ENCODE results near the gene DDX51. TPM values are rescaled to one million over a fixed set of nuclear protein-coding genes. Genes with fewer than 3 reads are reported as not detected.
"Not testable (repeated sequence)": the region's sequence is repeated elsewhere in the genome, so short reads cannot be mapped to it uniquely, and the experiment has no call there.

The DDX51 gene
- total RNA-seq, 2 experiments from 2014 or later = 19.2 to 31.4 TPM

DNA sequence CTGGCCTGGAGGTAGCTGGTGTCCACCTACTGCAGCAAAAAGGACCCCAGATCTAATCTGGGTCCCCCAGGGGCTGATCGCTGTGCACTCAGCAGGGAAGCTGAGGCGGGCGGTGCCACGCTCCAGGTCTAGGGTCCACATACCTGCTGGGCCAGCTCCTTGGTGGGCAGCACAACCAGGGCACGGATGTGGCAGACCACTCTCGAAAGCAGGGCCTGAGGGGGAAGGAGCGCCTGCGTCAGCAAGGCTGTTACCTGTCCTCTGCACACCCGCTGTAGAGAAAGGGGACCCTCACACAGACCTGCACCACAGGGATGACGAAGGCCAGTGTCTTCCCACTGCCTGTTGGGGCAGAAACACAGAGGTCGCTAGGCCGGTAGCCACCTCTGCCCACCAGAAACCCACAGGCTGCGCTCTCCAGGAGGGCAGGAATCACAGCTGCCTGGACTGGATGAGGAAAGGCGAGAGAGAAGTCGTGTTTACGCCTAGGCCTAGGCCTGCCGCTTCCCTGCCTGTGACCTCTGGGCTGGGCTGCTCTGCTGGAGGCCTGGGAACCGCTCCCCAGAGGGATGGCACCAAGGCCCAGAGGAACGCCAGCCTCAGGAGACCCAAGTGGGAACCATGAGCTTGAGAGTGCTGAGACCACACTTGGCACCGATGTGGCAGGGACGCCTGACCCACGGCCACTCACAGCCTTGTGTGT is 2.0 kb downstream of the DDX51 start:
- Mint-ChIP-seq H3K27me3 (no peaks in the 10 kb centered on the region), H3K9me3 (ENCODE audit: low read depth) (no peaks in the 10 kb centered on the region), H3K27ac (no peak overlapping the region), H3K36me3 (ENCODE audit: low read depth) (peaks cover 36% of the 10 kb centered on the region), H3K4me3 (peak overlapping the region; percentile 88), H3K4me1 (peaks cover 32% of the 10 kb centered on the region)
- intact Hi-C loops (cut with DNase I, micrococcal nuclease) = loop anchor here in 1 of 2 experiments (5.0 to 10.0 kb wide), 3 partner anchors 350 to 1270 kb away; partner anchors contain the start of genes FBRSL1, PGAM5 and RAN
- ChIA-PET CTCF (no interaction called here), POLR2A (interaction anchor here (0.9 kb wide), 1 partner anchor 12 kb away, joined by 3 read pairs; no protein-coding TSS in a partner anchor)
- ATAC-seq = no peak
- DNase-seq = no peak

DNA sequence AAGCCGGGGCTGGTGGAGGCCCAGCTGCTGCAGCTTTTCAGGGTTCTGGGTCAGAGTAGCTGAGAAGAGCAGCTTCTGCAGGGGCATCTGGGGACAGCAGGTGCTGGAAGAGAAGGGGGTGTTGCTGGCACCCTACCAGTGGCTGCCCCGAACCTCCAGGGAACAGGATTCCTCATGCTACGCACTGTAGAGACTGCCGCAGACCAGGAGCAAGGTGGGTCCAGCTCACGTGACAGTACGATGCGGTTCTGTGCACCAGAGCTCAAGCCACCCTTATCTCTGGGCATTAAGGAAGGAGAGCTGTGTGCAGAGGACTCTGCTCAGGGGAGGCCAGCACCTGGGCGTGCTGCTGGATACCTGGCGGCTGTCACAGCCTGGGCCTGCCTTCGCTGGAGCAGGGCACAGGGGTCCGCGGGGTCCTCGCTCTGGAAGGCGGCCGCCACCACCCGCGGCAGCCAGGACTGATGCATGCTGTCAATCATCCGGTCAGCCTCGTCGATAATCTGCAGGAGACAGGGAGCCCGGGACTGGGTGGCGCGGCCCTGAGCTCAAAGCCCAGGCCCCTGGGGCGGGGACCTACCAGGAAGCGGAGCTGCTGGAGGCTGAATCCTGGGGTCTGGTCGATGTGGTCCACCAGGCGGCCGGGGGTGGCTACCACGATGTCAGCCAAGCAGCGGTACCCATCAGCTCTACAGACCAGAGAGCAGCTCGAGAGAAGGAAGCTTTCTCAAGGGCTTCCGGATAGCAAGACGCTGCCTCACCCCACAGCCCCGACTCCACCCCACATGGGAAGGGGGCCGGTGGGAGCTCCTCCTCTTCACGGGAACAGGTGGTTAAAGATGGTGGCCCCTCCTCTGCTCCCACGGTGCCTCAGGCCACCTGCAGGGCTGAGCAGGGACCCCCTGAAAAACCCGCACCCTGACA is 2.9 kb downstream of the DDX51 start:
- DNase-seq (no peak), ATAC-seq (no peak)
- Mint-ChIP-seq H3K27ac (no peak overlapping the region), H3K9me3 (ENCODE audit: low read depth) (no peaks in the 10 kb centered on the region), H3K36me3 (ENCODE audit: low read depth) (peaks cover 34% of the 10 kb centered on the region), H3K4me1 (peaks cover 30% of the 10 kb centered on the region), H3K4me3 (no peak overlapping the region), H3K27me3 (no peaks in the 10 kb centered on the region)
- intact Hi-C loops (cut with DNase I, micrococcal nuclease) = loop anchor here in 1 of 2 experiments (5.0 to 10.0 kb wide), 3 partner anchors 351 to 1269 kb away; partner anchors contain the start of genes FBRSL1, PGAM5 and RAN
- CTCF ChIA-PET = no interaction called here
- POLR2A ChIA-PET = interaction anchor here (0.9 kb wide), 1 partner anchor 13 kb away, joined by 3 read pairs; no protein-coding TSS in a partner anchor

DNA sequence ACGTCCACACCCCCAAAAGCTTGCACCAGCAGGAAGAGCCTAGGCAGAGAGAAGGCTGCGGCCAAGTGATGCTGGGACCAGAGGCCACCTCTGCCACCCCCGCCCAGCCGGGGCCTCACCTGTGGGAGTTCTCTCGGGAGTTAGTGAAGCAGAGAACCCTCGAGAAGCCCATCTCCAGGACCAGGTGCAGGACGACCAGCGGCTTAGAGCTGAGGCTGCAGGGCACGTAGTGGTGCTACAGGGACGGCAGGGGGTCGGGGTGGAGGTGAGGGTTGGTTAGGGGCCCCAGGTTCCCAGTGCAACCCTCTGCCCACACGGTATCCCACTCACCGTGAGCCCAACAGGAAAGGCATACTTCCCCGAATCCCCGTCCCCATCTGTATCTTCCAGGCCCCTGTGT is 3.6 kb downstream of the DDX51 start:
- H3K27ac Mint-ChIP-seq = no peak overlapping the region
- H3K9me3 Mint-ChIP-seq (ENCODE audit: low read depth) = no peaks in the 10 kb centered on the region
- intact Hi-C loops (cut with DNase I, micrococcal nuclease) = loop anchor here in 1 of 2 experiments (5.0 to 10.0 kb wide), 3 partner anchors 352 to 1268 kb away; partner anchors contain the start of genes FBRSL1, PGAM5 and RAN
- ATAC-seq (no peak), DNase-seq (no peak)
- ChIA-PET CTCF (no interaction called here), POLR2A (no interaction called here)
- peaks cover 28% of the 10 kb centered on the region for H3K36me3 Mint-ChIP-seq (ENCODE audit: low read depth)
- peaks cover 23% of the 10 kb centered on the region for H3K4me1 Mint-ChIP-seq
- no peaks in the 10 kb centered on the region for H3K27me3 Mint-ChIP-seq
- no peak overlapping the region for H3K4me3 Mint-ChIP-seq

DNA sequence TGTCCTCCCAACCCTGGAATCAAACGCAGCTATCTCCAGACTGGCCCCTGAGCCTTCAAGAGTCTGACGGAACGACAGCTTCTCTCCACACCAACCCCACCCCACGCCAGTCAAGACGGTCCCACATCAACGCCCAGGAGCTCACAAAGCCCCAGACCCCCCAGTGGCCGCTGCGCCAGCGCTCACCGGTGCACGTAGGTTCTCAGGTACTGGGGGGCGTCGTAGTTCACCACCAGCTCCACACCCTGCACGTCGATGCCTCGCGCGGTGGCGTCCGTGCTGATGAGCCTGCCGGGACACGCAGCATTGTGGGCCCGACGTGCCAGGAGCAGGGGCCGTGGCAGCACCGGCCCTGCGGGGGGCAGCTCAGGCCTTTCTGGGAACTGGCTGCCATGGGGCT is 4.2 kb downstream of the DDX51 start:
- ChIA-PET CTCF (no interaction called here), POLR2A (no interaction called here)
- intact Hi-C loops (cut with DNase I, micrococcal nuclease) = loop anchor here in 1 of 2 experiments (5.0 to 10.0 kb wide), 3 partner anchors 352 to 1268 kb away; partner anchors contain the start of genes FBRSL1, PGAM5 and RAN
- no peak overlapping the region for H3K27ac Mint-ChIP-seq
- DNase-seq = no peak
- no peaks in the 10 kb centered on the region for H3K27me3 Mint-ChIP-seq
- peaks cover 28% of the 10 kb centered on the region for H3K36me3 Mint-ChIP-seq (ENCODE audit: low read depth)
- no peak for ATAC-seq
- no peak overlapping the region for H3K4me3 Mint-ChIP-seq
- no peaks in the 10 kb centered on the region for H3K9me3 Mint-ChIP-seq (ENCODE audit: low read depth)
- peaks cover 17% of the 10 kb centered on the region for H3K4me1 Mint-ChIP-seq

DNA sequence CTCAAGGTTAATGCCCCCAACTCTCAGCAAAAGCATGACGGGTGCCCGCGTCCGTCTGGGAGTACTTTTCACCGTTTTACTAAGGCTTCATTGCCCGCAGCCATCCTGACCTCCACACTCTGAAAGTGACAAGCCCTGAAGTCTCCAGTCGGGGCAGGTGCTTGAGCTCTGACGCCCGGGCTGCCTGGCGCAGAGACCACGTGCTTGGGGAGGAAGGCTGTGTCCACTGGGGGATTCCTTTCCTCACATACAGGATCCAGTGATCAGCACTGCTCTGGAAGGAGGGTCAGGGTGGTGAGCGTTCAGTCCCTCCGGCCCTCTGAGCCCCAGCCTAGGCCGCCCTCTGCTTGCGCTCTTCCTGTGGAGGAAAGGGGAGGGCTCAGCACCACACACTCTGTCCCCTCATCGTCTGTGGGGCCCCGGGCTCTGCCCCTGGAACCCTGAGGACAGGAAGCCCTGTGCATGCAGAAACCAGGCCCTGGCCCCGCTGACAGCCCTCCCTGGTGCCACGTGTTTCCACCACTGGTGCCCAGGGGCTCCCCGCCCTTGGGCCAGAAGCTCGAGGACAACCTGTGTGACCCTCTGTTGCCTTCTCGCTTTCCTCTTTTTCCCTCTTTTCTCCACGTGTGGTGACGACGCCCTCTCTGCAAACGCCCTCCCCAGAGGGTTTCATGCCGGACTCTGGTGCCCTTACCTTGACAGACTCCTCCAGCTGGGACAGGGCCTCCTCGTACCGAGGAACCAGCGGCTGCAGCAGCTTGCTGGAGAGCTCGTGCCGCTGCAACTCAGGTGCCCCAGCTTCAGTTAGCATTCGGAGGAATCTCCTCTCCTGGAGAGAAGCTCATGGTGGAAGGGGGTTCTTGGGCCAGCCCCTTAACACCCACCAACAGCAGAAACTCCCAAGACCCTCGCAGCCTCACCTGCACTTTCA is 4.9 kb downstream of the DDX51 start:
- Mint-ChIP-seq H3K27ac (no peak overlapping the region), H3K36me3 (ENCODE audit: low read depth) (peaks cover 25% of the 10 kb centered on the region), H3K9me3 (ENCODE audit: low read depth) (no peaks in the 10 kb centered on the region), H3K4me3 (no peak overlapping the region), H3K27me3 (no peaks in the 10 kb centered on the region), H3K4me1 (peaks cover 14% of the 10 kb centered on the region)
- ChIA-PET CTCF (no interaction called here), POLR2A (no interaction called here)
- ATAC-seq = no peak
- intact Hi-C loops (cut with DNase I, micrococcal nuclease) = no loop called here
- DNase-seq = no peak

DNA sequence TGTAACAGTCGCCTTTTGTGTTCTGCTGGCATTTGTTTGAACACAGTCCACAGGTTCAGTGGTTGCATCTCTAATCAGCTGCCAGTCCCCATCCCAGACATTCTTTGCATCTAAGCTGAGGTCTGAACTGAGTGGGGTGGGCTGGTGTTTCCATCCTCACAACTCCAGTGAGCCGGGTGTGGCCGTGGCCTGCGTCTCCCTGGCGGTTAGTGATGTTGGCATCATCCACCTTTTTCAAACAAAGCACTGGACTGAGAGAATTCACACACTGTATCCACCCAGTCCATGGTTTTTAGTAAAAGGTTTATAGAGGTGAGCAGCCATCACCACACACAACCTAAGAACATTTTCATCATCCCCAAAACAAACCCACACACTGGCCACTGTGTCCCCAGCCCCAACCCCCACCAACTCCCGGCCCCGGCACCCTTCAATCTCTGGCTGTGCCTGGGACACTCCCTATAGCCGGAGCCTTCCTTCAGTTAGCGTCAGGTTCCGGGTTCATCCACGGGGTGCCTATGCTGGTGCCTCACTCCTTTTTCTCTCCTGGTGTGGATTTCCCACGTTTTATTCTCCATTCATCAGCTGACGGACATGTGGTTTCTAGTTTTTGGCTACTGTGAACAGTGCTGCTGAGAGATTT is 6.5 kb downstream of the DDX51 start:
- CTCF ChIA-PET = interaction anchor here (1.0 kb wide), 1 partner anchor 12 kb away, joined by 3 read pairs; no protein-coding TSS in a partner anchor
- POLR2A ChIA-PET = no interaction called here
- Mint-ChIP-seq H3K4me1 (peaks cover 6% of the 10 kb centered on the region), H3K4me3 (no peak overlapping the region), H3K27me3 (no peaks in the 10 kb centered on the region), H3K9me3 (ENCODE audit: low read depth) (no peaks in the 10 kb centered on the region), H3K27ac (no peak overlapping the region), H3K36me3 (ENCODE audit: low read depth) (peaks cover 21% of the 10 kb centered on the region)
- ATAC-seq (no peak), DNase-seq (no peak)
- intact Hi-C loops (cut with DNase I, micrococcal nuclease) = no loop called here

DNA sequence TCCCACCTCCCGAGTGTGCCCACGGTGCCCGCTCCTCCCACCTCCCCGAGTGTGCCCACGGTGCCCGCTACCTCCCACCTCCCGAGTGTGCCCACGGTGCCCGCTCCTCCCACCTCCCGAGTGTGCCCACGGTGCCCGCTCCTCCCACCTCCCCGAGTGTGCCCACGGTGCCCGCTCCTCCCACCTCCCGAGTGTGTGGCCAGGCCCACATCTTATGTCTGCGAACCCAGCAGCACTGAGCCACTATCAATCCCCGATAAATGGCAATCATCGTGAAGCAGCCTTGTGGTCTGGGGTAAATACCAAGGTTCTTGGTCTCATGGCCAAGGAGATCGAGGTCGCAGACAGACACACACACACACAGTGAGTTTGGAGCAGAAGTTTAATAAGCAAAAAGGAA is 7.9 kb downstream of the DDX51 start:
- CTCF ChIA-PET; H3K27ac Mint-ChIP-seq; H3K4me3 Mint-ChIP-seq; H3K9me3 Mint-ChIP-seq (ENCODE audit: low read depth); POLR2A ChIA-PET; intact Hi-C loops (cut with DNase I, micrococcal nuclease); DNase-seq; H3K27me3 Mint-ChIP-seq; ATAC-seq; H3K4me1 Mint-ChIP-seq: not testable (repeated sequence)
- H3K36me3 Mint-ChIP-seq (ENCODE audit: low read depth) = peaks cover 14% of the 10 kb centered on the region

DNA sequence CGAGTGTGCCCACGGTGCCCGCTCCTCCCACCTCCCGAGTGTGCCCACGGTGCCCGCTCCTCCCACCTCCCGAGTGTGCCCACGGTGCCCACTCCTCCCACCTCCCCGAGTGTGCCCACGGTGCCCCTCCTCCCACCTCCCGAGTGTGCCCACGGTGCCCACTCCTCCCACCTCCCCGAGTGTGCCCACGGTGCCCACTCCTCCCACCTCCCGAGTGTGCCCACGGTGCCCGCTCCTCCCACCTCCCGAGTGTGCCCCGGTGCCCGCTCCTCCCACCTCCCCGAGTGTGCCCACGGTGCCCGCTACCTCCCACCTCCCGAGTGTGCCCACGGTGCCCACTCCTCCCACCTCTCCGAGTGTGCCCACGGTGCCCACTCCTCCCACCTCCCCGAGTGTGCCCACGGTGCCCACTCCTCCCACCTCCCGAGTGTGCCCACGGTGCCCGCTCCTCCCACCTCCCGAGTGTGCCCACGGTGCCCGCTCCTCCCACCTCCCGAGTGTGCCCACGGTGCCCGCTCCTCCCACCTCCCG is 9.4 kb downstream of the DDX51 start:
- DNase-seq; ATAC-seq; H3K4me1 Mint-ChIP-seq; CTCF ChIA-PET; H3K27me3 Mint-ChIP-seq; intact Hi-C loops (cut with DNase I, micrococcal nuclease); H3K9me3 Mint-ChIP-seq (ENCODE audit: low read depth); POLR2A ChIA-PET; H3K4me3 Mint-ChIP-seq; H3K27ac Mint-ChIP-seq: not testable (repeated sequence)
- H3K36me3 Mint-ChIP-seq (ENCODE audit: low read depth) = peaks cover 10% of the 10 kb centered on the region

DNA sequence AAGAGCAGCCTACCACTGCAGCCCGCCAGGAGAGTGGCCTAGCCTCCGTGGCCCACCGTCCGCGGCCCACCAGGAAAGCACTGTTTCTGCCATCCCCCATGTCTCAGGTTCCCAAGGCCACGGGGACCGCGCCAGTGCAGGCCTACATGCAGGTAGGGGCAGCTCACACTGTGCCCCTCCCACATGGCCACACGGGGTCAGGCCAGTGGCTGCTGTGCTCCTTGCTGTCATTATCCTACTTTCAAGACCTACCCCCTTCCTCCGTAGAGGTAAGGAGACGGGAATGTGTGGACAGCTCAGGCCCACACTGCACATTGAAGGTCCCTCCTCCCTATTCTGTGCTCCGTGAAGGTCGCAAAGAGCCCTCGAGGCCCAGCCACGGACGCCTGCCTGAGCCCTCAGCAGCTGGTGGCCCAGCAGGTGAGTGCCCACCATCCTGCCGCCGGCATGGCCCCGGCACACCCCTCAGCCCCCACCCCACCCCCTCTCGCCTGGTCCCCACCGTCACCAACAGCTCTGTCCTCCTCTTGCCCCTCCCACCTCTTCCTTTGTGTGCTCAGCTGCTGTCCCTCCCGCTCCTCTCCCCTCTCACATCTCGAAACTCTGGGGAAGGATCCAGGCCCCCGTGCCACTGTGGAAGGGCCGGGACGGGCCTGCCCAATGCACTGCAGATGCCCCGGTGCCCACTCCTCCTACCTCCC is 10.0 kb downstream of the DDX51 start:
- Mint-ChIP-seq H3K4me1 (no peaks in the 10 kb centered on the region), H3K4me3 (no peak overlapping the region), H3K9me3 (ENCODE audit: low read depth) (no peaks in the 10 kb centered on the region), H3K36me3 (ENCODE audit: low read depth) (peaks cover 12% of the 10 kb centered on the region), H3K27me3 (no peaks in the 10 kb centered on the region), H3K27ac (no peak overlapping the region)
- DNase-seq = no peak
- ChIA-PET CTCF (no interaction called here), POLR2A (no interaction called here)
- ATAC-seq = no peak
- intact Hi-C loops (cut with DNase I, micrococcal nuclease) = no loop called here

All from activated CD4-positive, alpha-beta T cell treated with anti-CD3 and anti-CD28 coated beads for 36 hours (primary cell).